ENCODE data around the gene BCAS4. TPM values are rescaled to one million over a fixed set of nuclear protein-coding genes. Genes with fewer than 3 reads are reported as not detected.

Gene BCAS4, protein sequence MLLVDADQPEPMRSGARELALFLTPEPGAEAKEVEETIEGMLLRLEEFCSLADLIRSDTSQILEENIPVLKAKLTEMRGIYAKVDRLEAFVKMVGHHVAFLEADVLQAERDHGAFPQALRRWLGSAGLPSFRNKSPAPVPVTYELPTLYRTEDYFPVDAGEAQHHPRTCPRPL
- polyA plus RNA-seq (2013, experiment 1 of 2) = 8.2 TPM
- polyA plus RNA-seq (2013, experiment 2 of 2) = 12.2 TPM

DNA sequence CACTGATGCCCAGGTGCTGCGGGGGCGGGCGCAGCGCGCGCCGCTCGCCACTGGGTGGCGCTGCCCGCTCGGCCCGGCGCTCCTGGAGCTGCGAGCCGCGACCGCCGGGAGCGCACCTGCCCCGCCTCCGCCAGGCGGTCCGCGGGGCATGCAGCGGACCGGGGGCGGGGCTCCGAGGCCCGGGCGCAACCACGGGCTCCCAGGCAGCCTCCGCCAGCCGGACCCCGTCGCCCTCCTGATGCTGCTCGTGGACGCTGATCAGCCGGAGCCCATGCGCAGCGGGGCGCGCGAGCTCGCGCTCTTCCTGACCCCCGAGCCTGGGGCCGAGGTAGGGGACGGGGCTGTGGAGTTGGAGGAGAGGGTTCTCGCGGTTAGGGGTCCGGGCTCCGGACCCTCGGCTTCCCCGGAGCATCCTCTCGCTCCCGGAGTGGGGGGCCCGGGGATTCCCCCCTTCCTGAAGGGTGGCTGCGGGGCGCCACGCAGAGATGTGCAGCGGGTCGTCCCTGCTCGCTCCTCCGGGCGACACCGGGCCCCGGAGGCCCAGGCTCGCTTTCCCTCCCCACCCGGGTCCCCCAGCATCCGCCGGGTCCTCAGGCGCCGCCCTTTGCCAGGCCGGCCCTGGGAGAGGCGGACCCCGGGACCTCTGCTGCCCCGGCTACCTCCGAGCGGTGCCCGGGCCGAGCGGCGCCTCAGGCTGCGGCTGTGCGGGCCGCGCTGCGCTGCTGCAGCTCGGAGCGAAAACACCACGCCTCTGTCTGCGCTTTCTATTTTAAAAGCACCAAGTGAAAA lies at the start of gene BCAS4:
TSS of gene BCAS4 (plus strand) at position 216 of the 789 bp plus-strand sequence. CDS start at position 239, 23 bp downstream.
- under 1% methylated on average over 92 of the region's 92 CpGs for WGBS
- Histone ChIP-seq H3K4me3 (ENCODE audit: low read length) (peak within 1 kb of the TSS; percentile 79), H3K27me3 (ENCODE audit: insufficient read depth, low read length) (peaks cover 4% of the 10 kb centered on the region; the same call in 1 of the 2 replicates), H3K4me1 (ENCODE audit: insufficient read depth, low read length) (peaks cover 12% of the 10 kb centered on the region), H3K27ac (ENCODE audit: low read depth, low read length) (peak within 1 kb of the TSS; percentile 63; the same call in 1 of the 2 replicates), H3K9ac (ENCODE audit: low read depth, low read length) (peak within 1 kb of the TSS; percentile 67), H3K36me3 (ENCODE audit: insufficient read depth, low read length) (no peaks in the 10 kb centered on the region), H3K9me3 (ENCODE audit: insufficient read depth, low read depth, low read length) (no peaks in the 10 kb centered on the region)

DNA sequence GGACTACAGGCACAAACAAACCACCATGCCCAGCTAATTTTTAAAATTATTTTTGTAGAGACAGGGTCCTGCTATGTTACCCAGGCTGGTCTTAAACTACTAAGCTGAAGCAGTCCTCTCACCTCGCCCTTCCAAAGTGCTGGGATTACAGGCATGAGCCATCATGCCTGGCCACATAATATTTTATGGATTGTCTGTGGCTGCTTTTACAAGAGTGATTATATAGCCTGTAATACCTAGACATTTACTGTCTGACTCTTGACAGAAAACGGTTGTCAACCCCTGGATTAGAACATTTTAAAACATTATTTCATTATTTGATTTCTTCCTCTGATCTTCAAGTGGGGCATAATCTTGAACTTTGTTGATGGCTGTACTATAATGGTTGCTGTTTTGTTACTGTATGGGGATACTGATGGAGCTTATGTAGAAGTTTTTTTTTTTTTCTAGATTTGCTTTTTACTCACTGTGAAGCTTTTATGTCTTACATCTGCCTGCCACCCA lies 49.2 kb upstream of the BCAS4 start:
- 95% methylated on average over 1 of the region's 2 CpGs for WGBS
- Histone ChIP-seq H3K27me3 (ENCODE audit: insufficient read depth, low read length) (no peaks in the 10 kb centered on the region), H3K27ac (ENCODE audit: low read depth, low read length) (no peak overlapping the region), H3K9ac (ENCODE audit: low read depth, low read length) (no peak overlapping the region), H3K9me3 (ENCODE audit: insufficient read depth, low read depth, low read length) (no peaks in the 10 kb centered on the region), H3K4me1 (ENCODE audit: insufficient read depth, low read length) (peaks cover 32% of the 10 kb centered on the region), H3K36me3 (ENCODE audit: insufficient read depth, low read length) (peaks cover 37% of the 10 kb centered on the region), H3K4me3 (ENCODE audit: low read length) (no peak overlapping the region)

DNA sequence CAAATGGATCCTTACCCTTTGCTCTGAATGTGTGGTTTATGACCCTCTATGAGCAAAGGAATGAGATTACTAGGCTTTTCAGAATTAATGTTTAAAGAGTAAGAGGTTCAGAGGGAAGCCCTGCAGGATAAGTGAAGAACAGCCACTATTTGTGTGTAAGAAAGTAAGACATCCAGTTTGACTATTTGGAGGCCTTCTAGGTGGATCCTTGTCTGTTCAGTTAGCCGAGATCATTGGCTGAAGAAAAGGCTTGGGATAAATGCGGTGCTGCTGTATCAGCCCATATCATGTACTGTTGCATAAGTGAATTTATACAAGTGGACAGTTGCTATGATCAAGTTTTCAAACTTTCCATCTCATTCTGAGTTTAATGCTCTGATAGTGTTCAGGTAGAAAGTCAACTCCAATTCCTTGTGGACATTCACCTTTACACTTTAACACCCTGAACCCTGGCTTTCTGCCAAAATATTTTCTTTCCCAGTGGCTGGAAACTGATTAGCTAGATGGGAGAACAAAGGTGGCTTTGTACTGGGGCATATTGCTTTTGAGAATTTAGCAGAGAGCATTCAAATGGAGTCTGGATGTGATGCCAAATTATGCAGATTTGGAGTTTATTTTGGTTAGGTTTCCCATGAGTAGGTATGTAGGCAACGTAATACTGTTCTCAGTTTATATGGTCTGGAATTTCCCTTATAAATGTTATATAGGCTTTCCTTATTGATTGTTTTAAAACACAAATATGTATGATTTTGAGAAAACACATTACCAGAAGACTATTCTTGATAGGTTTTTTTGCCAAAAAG lies 48.5 kb upstream of the BCAS4 start:
- peaks cover 38% of the 10 kb centered on the region for H3K36me3 ChIP-seq (ENCODE audit: insufficient read depth, low read length)
- no peak overlapping the region for H3K9ac ChIP-seq (ENCODE audit: low read depth, low read length)
- WGBS = 91% methylated on average over 3 of the region's 3 CpGs

GRCh38 chr20:50747275-50747674 lies 47.6 kb upstream of the BCAS4 start:
- no peak overlapping the region for H3K4me3 ChIP-seq (ENCODE audit: low read length)
- H3K4me1 ChIP-seq (ENCODE audit: insufficient read depth, low read length) = peaks cover 28% of the 10 kb centered on the region
- 96% methylated on average over 2 of the region's 2 CpGs for WGBS
- peaks cover 41% of the 10 kb centered on the region for H3K36me3 ChIP-seq (ENCODE audit: insufficient read depth, low read length)
- no peak overlapping the region for H3K9ac ChIP-seq (ENCODE audit: low read depth, low read length)
- no peak overlapping the region for H3K27ac ChIP-seq (ENCODE audit: low read depth, low read length)
- H3K9me3 ChIP-seq (ENCODE audit: insufficient read depth, low read depth, low read length) = no peaks in the 10 kb centered on the region
- H3K27me3 ChIP-seq (ENCODE audit: insufficient read depth, low read length) = no peaks in the 10 kb centered on the region

More for the DNA sequence above, 48.5 kb upstream of the BCAS4 start:
- Histone ChIP-seq H3K4me3 (ENCODE audit: low read length) (no peak overlapping the region), H3K4me1 (ENCODE audit: insufficient read depth, low read length) (peaks cover 31% of the 10 kb centered on the region), H3K27me3 (ENCODE audit: insufficient read depth, low read length) (no peaks in the 10 kb centered on the region), H3K27ac (ENCODE audit: low read depth, low read length) (no peak overlapping the region), H3K9me3 (ENCODE audit: insufficient read depth, low read depth, low read length) (no peaks in the 10 kb centered on the region)

- WGBS = 91% methylated on average over 8 of the region's 8 CpGs
- no peak overlapping the region for H3K27ac ChIP-seq (ENCODE audit: low read depth, low read length)
- H3K27me3 ChIP-seq (ENCODE audit: insufficient read depth, low read length) = no peaks in the 10 kb centered on the region
- H3K4me3 ChIP-seq (ENCODE audit: low read length) = no peak overlapping the region
- H3K9me3 ChIP-seq (ENCODE audit: insufficient read depth, low read depth, low read length) = no peaks in the 10 kb centered on the region
- H3K36me3 ChIP-seq (ENCODE audit: insufficient read depth, low read length) = peaks cover 50% of the 10 kb centered on the region
- no peak overlapping the region for H3K9ac ChIP-seq (ENCODE audit: low read depth, low read length)
- peaks cover 18% of the 10 kb centered on the region for H3K4me1 ChIP-seq (ENCODE audit: insufficient read depth, low read length)
These were observed 44.7 kb upstream of the BCAS4 start for GRCh38 chr20:50750145-50750671.

- H3K4me3 ChIP-seq (ENCODE audit: low read length) = no peak overlapping the region
- H3K36me3 ChIP-seq (ENCODE audit: insufficient read depth, low read length) = peaks cover 40% of the 10 kb centered on the region
- WGBS = 100% methylated on average over 1 of the region's 3 CpGs
- no peaks in the 10 kb centered on the region for H3K9me3 ChIP-seq (ENCODE audit: insufficient read depth, low read depth, low read length)
- H3K27ac ChIP-seq (ENCODE audit: low read depth, low read length) = no peak overlapping the region
- no peaks in the 10 kb centered on the region for H3K4me1 ChIP-seq (ENCODE audit: insufficient read depth, low read length)
- no peak overlapping the region for H3K9ac ChIP-seq (ENCODE audit: low read depth, low read length)
- H3K27me3 ChIP-seq (ENCODE audit: insufficient read depth, low read length) = no peaks in the 10 kb centered on the region
These were observed 41.7 kb upstream of the BCAS4 start for GRCh38 chr20:50753152-50753551.

DNA sequence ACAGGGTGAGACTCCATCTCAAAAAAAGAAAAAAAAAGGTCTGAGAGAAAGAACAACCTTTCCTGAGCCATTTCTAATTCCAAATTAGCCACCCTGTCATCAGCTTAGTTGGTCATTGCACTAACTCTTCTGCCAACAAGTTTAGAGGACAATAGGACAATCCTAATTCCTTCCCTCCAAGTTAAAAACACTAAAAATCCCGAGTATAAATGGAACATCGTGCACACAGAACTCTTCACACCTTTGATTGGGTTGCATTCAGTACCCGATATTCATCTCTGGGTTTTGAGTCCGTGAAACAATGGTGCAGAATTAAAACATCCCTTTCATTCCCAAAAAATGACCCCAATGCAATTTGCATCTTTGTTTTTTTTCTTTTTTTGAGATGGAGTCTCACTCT lies 40.4 kb upstream of the BCAS4 start:
- no peaks in the 10 kb centered on the region for H3K4me1 ChIP-seq (ENCODE audit: insufficient read depth, low read length)
- H3K27ac ChIP-seq (ENCODE audit: low read depth, low read length) = no peak overlapping the region
- no peak overlapping the region for H3K9ac ChIP-seq (ENCODE audit: low read depth, low read length)
- peaks cover 33% of the 10 kb centered on the region for H3K36me3 ChIP-seq (ENCODE audit: insufficient read depth, low read length)
- WGBS = 95% methylated on average over 4 of the region's 4 CpGs
- no peaks in the 10 kb centered on the region for H3K27me3 ChIP-seq (ENCODE audit: insufficient read depth, low read length)
- no peaks in the 10 kb centered on the region for H3K9me3 ChIP-seq (ENCODE audit: insufficient read depth, low read depth, low read length)
- no peak overlapping the region for H3K4me3 ChIP-seq (ENCODE audit: low read length)

DNA sequence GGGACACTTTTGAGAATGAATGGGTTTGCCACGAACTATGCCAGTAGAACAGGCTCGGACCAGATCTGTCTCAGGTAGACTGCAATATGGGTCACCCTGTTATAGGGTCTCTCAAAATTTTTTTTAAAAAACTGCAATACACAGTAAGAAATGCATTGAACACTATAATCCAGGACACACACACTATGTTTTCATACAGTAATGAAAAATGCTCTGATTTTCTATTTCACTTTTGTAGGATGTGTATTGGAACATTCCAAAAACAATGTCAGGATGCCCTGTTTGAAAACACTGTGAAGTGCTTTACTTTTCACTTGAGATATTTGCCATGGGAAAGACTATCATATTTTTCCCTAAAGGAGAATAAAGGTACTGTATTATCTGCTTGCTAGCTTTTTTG lies 38.4 kb upstream of the BCAS4 start:
- Histone ChIP-seq H3K9me3 (ENCODE audit: insufficient read depth, low read depth, low read length) (no peaks in the 10 kb centered on the region), H3K4me1 (ENCODE audit: insufficient read depth, low read length) (0 out of 2 replicates have a peak, but pooled peaks cover 3% of the 10 kb centered on the region), H3K27ac (ENCODE audit: low read depth, low read length) (no peak overlapping the region), H3K36me3 (ENCODE audit: insufficient read depth, low read length) (peaks cover 18% of the 10 kb centered on the region), H3K9ac (ENCODE audit: low read depth, low read length) (no peak overlapping the region), H3K4me3 (ENCODE audit: low read length) (no peak overlapping the region), H3K27me3 (ENCODE audit: insufficient read depth, low read length) (no peaks in the 10 kb centered on the region)
- WGBS = 90% methylated on average over 2 of the region's 2 CpGs

DNA sequence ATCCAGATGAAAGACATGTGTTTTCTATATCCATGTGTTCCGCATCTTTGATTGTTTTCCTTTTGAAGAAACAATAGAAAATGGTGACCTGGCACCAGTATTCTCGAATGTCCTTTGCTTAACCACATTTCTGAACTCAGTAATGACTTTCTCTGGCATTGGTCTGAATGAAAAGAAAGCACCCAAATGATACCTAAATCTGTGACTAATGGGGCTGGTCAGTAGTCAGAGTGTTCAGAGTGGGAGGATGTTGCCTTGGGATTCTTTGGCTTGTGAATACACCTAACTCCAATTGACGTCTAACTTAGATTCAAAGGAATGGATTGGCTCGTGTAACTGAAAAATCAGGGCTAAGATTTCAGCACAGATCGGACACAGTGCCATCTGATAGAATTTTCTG lies 36.4 kb upstream of the BCAS4 start:
- 89% methylated on average over 5 of the region's 5 CpGs for WGBS
- H3K27me3 ChIP-seq (ENCODE audit: insufficient read depth, low read length) = no peaks in the 10 kb centered on the region

GRCh38 chr20:50758992-50759391 lies 35.9 kb upstream of the BCAS4 start:
- Histone ChIP-seq H3K4me1 (ENCODE audit: insufficient read depth, low read length) (peaks cover 9% of the 10 kb centered on the region; the same call in 1 of the 2 replicates), H3K27ac (ENCODE audit: low read depth, low read length) (no peak overlapping the region), H3K27me3 (ENCODE audit: insufficient read depth, low read length) (no peaks in the 10 kb centered on the region), H3K36me3 (ENCODE audit: insufficient read depth, low read length) (no peaks in the 10 kb centered on the region), H3K9me3 (ENCODE audit: insufficient read depth, low read depth, low read length) (no peaks in the 10 kb centered on the region), H3K9ac (ENCODE audit: low read depth, low read length) (no peak overlapping the region), H3K4me3 (ENCODE audit: low read length) (no peak overlapping the region)
- 88% methylated on average over 3 of the region's 3 CpGs for WGBS

More for the DNA sequence above, 36.4 kb upstream of the BCAS4 start:
- H3K9me3 ChIP-seq (ENCODE audit: insufficient read depth, low read depth, low read length) = no peaks in the 10 kb centered on the region
- H3K4me1 ChIP-seq (ENCODE audit: insufficient read depth, low read length) = peaks cover 9% of the 10 kb centered on the region; the same call in 1 of the 2 replicates
- H3K27ac ChIP-seq (ENCODE audit: low read depth, low read length) = no peak overlapping the region
- H3K4me3 ChIP-seq (ENCODE audit: low read length) = no peak overlapping the region
- H3K9ac ChIP-seq (ENCODE audit: low read depth, low read length) = no peak overlapping the region
- H3K36me3 ChIP-seq (ENCODE audit: insufficient read depth, low read length) = peaks cover under 1% of the 10 kb centered on the region; the same call in 1 of the 2 replicates

Measured in HUES64 (cell line).